ENCODE data around the gene NR3C1. TPM values are rescaled to one million over a fixed set of nuclear protein-coding genes. Genes with fewer than 3 reads are reported as not detected.
"Not testable (repeated sequence)": the region's sequence is repeated elsewhere in the genome, so short reads cannot be mapped to it uniquely, and the experiment has no call there.

NR3C1 gene
- total and polyA plus RNA-seq, 8 donors: 59.2 to 98.0 (median 66.6) TPM

DNA sequence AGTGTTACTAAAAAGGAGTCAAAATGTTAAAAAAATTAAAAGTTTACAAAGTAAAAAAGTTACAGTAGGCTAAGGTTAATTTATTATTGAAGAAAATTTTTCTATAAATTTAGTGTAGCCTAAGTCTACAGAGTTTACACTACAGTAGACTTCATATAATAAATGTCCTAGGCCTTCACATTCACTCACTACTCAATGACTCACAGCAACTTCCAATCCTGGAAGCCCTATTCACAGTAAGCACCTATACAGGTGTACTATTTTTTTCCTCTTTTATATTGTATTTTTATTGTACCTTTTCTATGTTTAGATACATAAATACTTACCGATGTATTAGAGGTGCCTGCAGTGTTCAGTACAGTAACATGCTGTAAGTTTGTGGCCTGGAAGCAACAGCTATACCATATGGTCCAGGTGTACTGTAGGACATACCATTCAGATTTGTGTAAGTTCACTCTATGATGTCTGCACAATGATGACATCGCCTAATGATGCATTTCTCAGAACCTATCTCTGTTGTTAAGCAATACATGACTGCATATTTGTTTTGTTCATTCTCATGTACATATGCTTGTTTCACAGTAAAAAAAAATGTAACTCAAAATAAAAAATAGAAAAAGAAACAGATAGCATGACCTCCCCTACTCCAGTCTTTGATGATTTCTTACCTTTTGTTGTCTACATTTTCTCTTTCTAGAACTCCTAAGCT is 64.7 kb downstream of the NR3C1 start:
- ATAC-seq: no peak
- no peak for DNase-seq
- peaks cover 0 to 29% of the 10 kb centered on the region in 2 donors for H3K4me1 ChIP-seq
- no peaks in the 10 kb centered on the region for H3K9me3 ChIP-seq
- H3K4me3 ChIP-seq: no peak overlapping the region
- no peaks in the 10 kb centered on the region for H3K27me3 ChIP-seq
- TF ChIP-seq, protein P1, sequence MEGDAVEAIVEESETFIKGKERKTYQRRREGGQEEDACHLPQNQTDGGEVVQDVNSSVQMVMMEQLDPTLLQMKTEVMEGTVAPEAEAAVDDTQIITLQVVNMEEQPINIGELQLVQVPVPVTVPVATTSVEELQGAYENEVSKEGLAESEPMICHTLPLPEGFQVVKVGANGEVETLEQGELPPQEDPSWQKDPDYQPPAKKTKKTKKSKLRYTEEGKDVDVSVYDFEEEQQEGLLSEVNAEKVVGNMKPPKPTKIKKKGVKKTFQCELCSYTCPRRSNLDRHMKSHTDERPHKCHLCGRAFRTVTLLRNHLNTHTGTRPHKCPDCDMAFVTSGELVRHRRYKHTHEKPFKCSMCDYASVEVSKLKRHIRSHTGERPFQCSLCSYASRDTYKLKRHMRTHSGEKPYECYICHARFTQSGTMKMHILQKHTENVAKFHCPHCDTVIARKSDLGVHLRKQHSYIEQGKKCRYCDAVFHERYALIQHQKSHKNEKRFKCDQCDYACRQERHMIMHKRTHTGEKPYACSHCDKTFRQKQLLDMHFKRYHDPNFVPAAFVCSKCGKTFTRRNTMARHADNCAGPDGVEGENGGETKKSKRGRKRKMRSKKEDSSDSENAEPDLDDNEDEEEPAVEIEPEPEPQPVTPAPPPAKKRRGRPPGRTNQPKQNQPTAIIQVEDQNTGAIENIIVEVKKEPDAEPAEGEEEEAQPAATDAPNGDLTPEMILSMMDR (IDR thresholded peaks at IDR 0.05): no peak
- no peak overlapping the region for H3K27ac ChIP-seq
- no peaks in the 10 kb centered on the region for H3K36me3 ChIP-seq
- intact Hi-C loops (cut with DNase I): no loop called here

DNA sequence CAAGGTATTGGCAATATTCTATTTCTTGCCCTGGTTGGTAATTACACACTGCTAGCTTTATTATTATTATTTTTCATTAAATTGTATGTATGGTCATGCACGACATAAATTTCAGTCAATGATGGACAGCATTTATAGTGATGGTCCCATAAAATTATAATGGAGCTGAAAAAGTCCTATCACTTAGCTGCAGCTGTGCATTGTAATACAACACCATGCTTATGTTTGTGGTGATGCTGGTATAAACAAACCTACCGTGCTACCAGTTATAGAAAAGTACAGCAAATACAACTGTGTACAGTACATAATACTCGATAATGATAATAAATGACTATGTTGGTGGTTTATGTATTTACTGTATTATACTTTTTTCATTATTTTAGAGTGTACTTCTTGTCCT is 65.5 kb downstream of the NR3C1 start:
- TF ChIP-seq, protein P1 (IDR thresholded peaks at IDR 0.05): no peak
- H3K4me3 ChIP-seq: no peak overlapping the region
- intact Hi-C loops (cut with DNase I): no loop called here
- H3K36me3 ChIP-seq: no peaks in the 10 kb centered on the region
- H3K27me3 ChIP-seq: no peaks in the 10 kb centered on the region
- H3K9me3 ChIP-seq: no peaks in the 10 kb centered on the region
- ATAC-seq (no peak), DNase-seq (no peak)
- H3K4me1 ChIP-seq: peaks cover 0 to 24% of the 10 kb centered on the region in 2 donors
- H3K27ac ChIP-seq: no peak overlapping the region

DNA sequence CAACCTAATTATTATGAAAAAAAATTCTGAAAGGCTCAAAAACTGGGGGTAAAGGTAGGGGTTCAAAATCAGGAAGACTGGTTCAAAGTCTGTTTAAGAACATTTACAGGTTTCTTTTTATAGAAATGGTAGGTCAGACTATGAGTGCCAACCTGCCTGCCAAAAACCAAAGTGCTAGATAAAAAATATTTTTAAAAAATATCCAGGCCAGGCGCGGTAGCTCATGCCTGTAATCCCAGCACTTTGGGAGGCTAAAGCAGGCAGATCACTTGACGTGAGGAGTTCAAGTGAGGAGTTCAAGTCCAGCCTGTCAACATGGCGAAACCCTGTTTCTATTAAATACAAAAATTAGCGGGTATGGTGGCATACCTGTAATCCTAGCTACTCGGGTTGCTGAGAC is 67.0 kb downstream of the NR3C1 start:
- intact Hi-C loops (cut with DNase I): no loop called here
- TF ChIP-seq, protein P1 (IDR thresholded peaks at IDR 0.05): no peak
- no peaks in the 10 kb centered on the region for H3K9me3 ChIP-seq

DNA sequence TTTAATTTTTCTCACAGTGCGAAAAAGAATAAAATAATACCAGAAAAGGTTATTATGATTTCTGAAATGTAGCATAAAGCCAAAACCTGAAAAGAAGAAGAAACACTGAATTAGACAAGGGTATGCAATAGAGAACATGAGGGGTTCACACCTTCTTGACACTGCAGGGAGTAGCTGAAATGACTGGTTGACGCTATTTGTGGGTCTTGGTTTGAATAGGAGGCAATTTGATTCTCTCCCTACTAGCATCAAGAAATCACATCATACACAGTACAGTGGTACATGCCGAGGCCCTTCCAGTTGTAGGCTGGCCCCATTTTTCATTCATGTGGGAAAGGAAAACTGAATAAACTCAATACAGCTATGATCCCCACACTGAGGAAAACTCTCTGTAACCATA is 68.6 kb downstream of the NR3C1 start:
- no peak overlapping the region for H3K4me3 ChIP-seq
- H3K27ac ChIP-seq: no peak overlapping the region
- no peaks in the 10 kb centered on the region for H3K36me3 ChIP-seq
- TF ChIP-seq, protein P1 (IDR thresholded peaks at IDR 0.05): no peak
- DNase-seq (no peak), ATAC-seq (no peak)
- peaks cover 0 to 9% of the 10 kb centered on the region in 2 donors for H3K4me1 ChIP-seq
- H3K9me3 ChIP-seq: no peaks in the 10 kb centered on the region
- intact Hi-C loops (cut with DNase I): no loop called here
- no peaks in the 10 kb centered on the region for H3K27me3 ChIP-seq

More for the DNA sequence above, 67.0 kb downstream of the NR3C1 start:
- Histone ChIP-seq H3K27me3 (no peaks in the 10 kb centered on the region), H3K36me3 (no peaks in the 10 kb centered on the region), H3K4me1 (peaks cover 0 to 10% of the 10 kb centered on the region in 2 donors), H3K4me3 (no peak overlapping the region), H3K27ac (no peak overlapping the region)
- no peak for ATAC-seq
- DNase-seq: no peak

DNA sequence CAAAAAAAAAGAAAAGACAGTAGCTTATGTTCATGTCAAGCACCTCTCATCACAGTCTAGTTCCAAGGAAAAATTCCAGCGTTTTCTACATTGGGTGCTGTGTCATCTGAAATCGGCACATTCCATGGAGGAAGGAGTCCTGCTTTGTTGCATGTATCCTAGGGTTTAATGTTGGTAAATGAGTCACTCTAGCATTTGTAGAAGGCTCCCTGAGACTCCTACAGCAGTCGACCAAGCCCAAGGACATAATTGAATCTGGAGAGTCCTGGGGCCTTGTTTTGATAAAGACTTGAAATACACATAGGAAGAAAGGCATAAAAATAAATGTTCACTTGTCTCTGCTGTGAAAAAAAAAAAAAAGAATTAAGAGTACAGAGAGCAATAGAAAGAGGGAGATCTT is 69.1 kb downstream of the NR3C1 start:
- H3K4me1 ChIP-seq; H3K4me3 ChIP-seq; ATAC-seq; H3K27ac ChIP-seq; H3K27me3 ChIP-seq; DNase-seq; H3K36me3 ChIP-seq; H3K9me3 ChIP-seq; intact Hi-C loops (cut with DNase I): not testable (repeated sequence)

DNA sequence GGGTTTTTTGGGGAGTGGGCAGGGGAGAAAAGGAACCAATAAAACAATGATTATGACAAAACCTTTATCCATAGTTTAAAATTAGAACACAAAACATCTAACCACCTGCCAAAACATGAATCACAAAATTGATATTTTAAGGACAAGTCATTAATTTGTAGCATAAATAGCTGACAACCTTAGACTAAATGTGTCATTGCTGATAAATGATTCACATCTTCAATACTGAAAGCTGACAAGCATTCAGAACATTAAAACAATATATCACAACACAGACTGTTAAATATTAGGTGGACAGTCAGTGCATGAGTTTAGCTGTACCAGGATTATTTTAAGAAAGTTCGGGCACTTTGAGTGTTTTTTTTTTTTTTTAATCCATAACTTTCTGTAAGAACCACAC is 71.5 kb downstream of the NR3C1 start:
- H3K9me3 ChIP-seq: no peaks in the 10 kb centered on the region
- ATAC-seq: no peak
- intact Hi-C loops (cut with DNase I): no loop called here

More for the DNA sequence above, 71.5 kb downstream of the NR3C1 start:
- Histone ChIP-seq H3K36me3 (no peaks in the 10 kb centered on the region), H3K4me3 (no peak overlapping the region), H3K27ac (no peak overlapping the region), H3K4me1 (peaks cover 0 to 19% of the 10 kb centered on the region in 2 donors), H3K27me3 (no peaks in the 10 kb centered on the region)
- TF ChIP-seq, protein P1 (IDR thresholded peaks at IDR 0.05): no peak
- no peak for DNase-seq

Data from left lung (tissue), 10 donors.